H1 (cell line): ENCODE measurements around the gene TCEA2. TPM values are rescaled to one million over a fixed set of nuclear protein-coding genes. Genes with fewer than 3 reads are reported as not detected.

Experiments used
- SP4 ChIP-seq: IDR thresholded peaks from 2 replicates; pipeline ENCODE4 v1.6.1; 2012; ENCODE audit warnings: low read length, inconsistent platforms
- polyA plus RNA-seq, 7 experiments: library from polyadenylated mRNA; depleted of rRNA in 3 of 7; stranded (reverse) in 5 of 7; unstranded in 2 of 7; fragments of >200 nt in 5 of 7; fragments of 200-250 nt in 2 of 7; gene quantifications; 1 replicate in 5 of 7; 2 replicates in 1 of 7; 4 replicates in 1 of 7; pipeline versions ENCODE4 v1.2.1 to v1.2.3, GENCODE V29; 2011 to 2013; ENCODE audit warnings: missing spikeins in 2 of 7, mixed read lengths in 2 of 7
- total RNA-seq: library from RNA; stranded (reverse); fragmentation: NEBNext Ultra II Directional; extraction: Animal tissue kit (Norgen Biotek cat#: 25700); gene quantifications from 2 replicates; pipeline ENCODE4 v1.2.1, GENCODE V29; 2021

TCEA2 gene
- total and polyA plus RNA-seq, 2 of the 8 experiments (the other 6 are each of a cell fraction or from before 2014, with no cell fraction given) = 41.4 to 42.3 TPM

DNA sequence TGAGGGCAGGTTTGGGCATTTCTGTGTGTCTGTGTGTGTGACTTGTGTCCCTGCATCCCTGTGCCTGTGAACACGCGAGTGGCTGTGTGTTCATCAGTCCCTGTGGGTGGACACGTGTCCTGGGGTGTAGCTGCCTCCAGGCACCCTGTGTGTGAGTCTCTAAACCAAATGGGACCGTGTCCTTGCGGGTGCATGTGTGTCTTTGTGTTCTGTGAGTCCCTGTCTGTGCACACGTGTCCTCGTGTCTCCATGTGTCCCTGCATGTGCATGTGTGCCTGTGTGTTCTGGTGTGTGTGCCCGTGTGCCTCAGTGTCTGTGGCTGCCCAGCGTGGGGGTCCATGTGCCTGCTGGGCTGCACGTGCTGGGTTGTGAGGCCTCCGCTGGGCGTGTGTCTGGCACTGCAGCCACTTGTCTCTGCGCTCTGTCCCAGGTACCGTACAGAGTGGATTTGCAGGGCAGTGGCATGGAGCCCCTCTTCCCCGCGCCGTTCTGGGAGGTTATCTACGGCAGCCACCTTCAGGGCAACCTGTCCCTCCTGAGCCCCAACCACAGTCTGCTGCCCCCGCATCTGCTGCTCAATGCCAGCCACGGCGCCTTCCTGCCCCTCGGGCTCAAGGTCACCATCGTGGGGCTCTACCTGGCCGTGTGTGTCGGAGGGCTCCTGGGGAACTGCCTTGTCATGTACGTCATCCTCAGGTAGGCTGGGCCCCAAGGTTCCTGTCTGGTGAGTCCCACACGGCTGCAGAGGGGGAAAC, 29.4 kb downstream of the TCEA2 start (continued):
- TF ChIP-seq SP4 = no peak
- TF ChIP-seq, all 59 proteins: peak for 0
